Measurements from ENCODE around the gene USP34.

The USP34 gene

GRCh38 chr2:61263830-61264229, 207.1 kb downstream of the USP34 start:
- no peak overlapping the region for H3K4me3 ChIP-seq (ENCODE audit: low read depth in 1 of 2, low read length in 2 of 2)
- no peaks in the 10 kb centered on the region for H3K27me3 ChIP-seq (ENCODE audit: low read depth, low read length)
- H3K36me3 ChIP-seq (ENCODE audit: control insufficient read depth in 1 of 2, insufficient read depth in 2 of 2, low read length in 2 of 2) = peaks cover 11% of the 10 kb centered on the region in 2 donors
- no peak overlapping the region for H3K27ac ChIP-seq (ENCODE audit: low read length)
- no peaks in the 10 kb centered on the region for H3K4me1 ChIP-seq (ENCODE audit: control insufficient read depth in 1 of 2, insufficient read depth in 2 of 2, low read length in 2 of 2)
- H3K9me3 ChIP-seq (ENCODE audit: control insufficient read depth in 1 of 2, low read length in 2 of 2) = no peaks in the 10 kb centered on the region

GRCh38 chr2:61262699-61263098, 208.2 kb downstream of the USP34 start:
- no peak overlapping the region for H3K4me3 ChIP-seq (ENCODE audit: low read depth in 1 of 2, low read length in 2 of 2)
- no peaks in the 10 kb centered on the region for H3K9me3 ChIP-seq (ENCODE audit: control insufficient read depth in 1 of 2, low read length in 2 of 2)
- no peaks in the 10 kb centered on the region for H3K27me3 ChIP-seq (ENCODE audit: low read depth, low read length)
- peaks cover 14 to 16% of the 10 kb centered on the region in 2 donors for H3K36me3 ChIP-seq (ENCODE audit: control insufficient read depth in 1 of 2, insufficient read depth in 2 of 2, low read length in 2 of 2)
- H3K27ac ChIP-seq (ENCODE audit: low read length) = no peak overlapping the region
- H3K4me1 ChIP-seq (ENCODE audit: control insufficient read depth in 1 of 2, insufficient read depth in 2 of 2, low read length in 2 of 2) = no peaks in the 10 kb centered on the region

GRCh38 chr2:61257446-61257845, 213.4 kb downstream of the USP34 start:
- Histone ChIP-seq H3K4me3 (ENCODE audit: low read depth in 1 of 2, low read length in 2 of 2) (no peak overlapping the region), H3K27ac (ENCODE audit: low read length) (no peak overlapping the region), H3K9me3 (ENCODE audit: control insufficient read depth in 1 of 2, low read length in 2 of 2) (no peaks in the 10 kb centered on the region), H3K4me1 (ENCODE audit: control insufficient read depth in 1 of 2, insufficient read depth in 2 of 2, low read length in 2 of 2) (no peaks in the 10 kb centered on the region), H3K36me3 (ENCODE audit: control insufficient read depth in 1 of 2, insufficient read depth in 2 of 2, low read length in 2 of 2) (peaks cover 28 to 39% of the 10 kb centered on the region in 2 donors), H3K27me3 (ENCODE audit: low read depth, low read length) (no peaks in the 10 kb centered on the region)

- H3K9me3 ChIP-seq (ENCODE audit: control insufficient read depth in 1 of 2, low read length in 2 of 2) = no peaks in the 10 kb centered on the region
- no peak overlapping the region for H3K27ac ChIP-seq (ENCODE audit: low read length)
- H3K4me1 ChIP-seq (ENCODE audit: control insufficient read depth in 1 of 2, insufficient read depth in 2 of 2, low read length in 2 of 2) = no peaks in the 10 kb centered on the region
- H3K27me3 ChIP-seq (ENCODE audit: low read depth, low read length) = no peaks in the 10 kb centered on the region
- H3K4me3 ChIP-seq (ENCODE audit: low read depth in 1 of 2, low read length in 2 of 2) = no peak overlapping the region
- peaks cover 28 to 44% of the 10 kb centered on the region in 2 donors for H3K36me3 ChIP-seq (ENCODE audit: control insufficient read depth in 1 of 2, insufficient read depth in 2 of 2, low read length in 2 of 2)
These were observed 215.1 kb downstream of the USP34 start for GRCh38 chr2:61255580-61256437.

- Histone ChIP-seq H3K36me3 (ENCODE audit: control insufficient read depth in 1 of 2, insufficient read depth in 2 of 2, low read length in 2 of 2) (peaks cover 25 to 44% of the 10 kb centered on the region in 2 donors), H3K4me1 (ENCODE audit: control insufficient read depth in 1 of 2, insufficient read depth in 2 of 2, low read length in 2 of 2) (no peaks in the 10 kb centered on the region), H3K9me3 (ENCODE audit: control insufficient read depth in 1 of 2, low read length in 2 of 2) (no peaks in the 10 kb centered on the region), H3K4me3 (ENCODE audit: low read depth in 1 of 2, low read length in 2 of 2) (no peak overlapping the region), H3K27ac (ENCODE audit: low read length) (no peak overlapping the region), H3K27me3 (ENCODE audit: low read depth, low read length) (no peaks in the 10 kb centered on the region)
These were observed 216.4 kb downstream of the USP34 start for GRCh38 chr2:61254536-61254935.

- no peak overlapping the region for H3K27ac ChIP-seq (ENCODE audit: low read length)
- H3K36me3 ChIP-seq (ENCODE audit: control insufficient read depth in 1 of 2, insufficient read depth in 2 of 2, low read length in 2 of 2) = peaks cover 19 to 44% of the 10 kb centered on the region in 2 donors
- H3K27me3 ChIP-seq (ENCODE audit: low read depth, low read length) = no peaks in the 10 kb centered on the region
- no peaks in the 10 kb centered on the region for H3K4me1 ChIP-seq (ENCODE audit: control insufficient read depth in 1 of 2, insufficient read depth in 2 of 2, low read length in 2 of 2)
- no peaks in the 10 kb centered on the region for H3K9me3 ChIP-seq (ENCODE audit: control insufficient read depth in 1 of 2, low read length in 2 of 2)
- no peak overlapping the region for H3K4me3 ChIP-seq (ENCODE audit: low read depth in 1 of 2, low read length in 2 of 2)
These were observed 217.8 kb downstream of the USP34 start for GRCh38 chr2:61253136-61253535.

GRCh38 chr2:61252031-61252430, 218.9 kb downstream of the USP34 start:
- Histone ChIP-seq H3K4me3 (ENCODE audit: low read depth in 1 of 2, low read length in 2 of 2) (no peak overlapping the region), H3K36me3 (ENCODE audit: control insufficient read depth in 1 of 2, insufficient read depth in 2 of 2, low read length in 2 of 2) (peaks cover 12 to 43% of the 10 kb centered on the region in 2 donors), H3K9me3 (ENCODE audit: control insufficient read depth in 1 of 2, low read length in 2 of 2) (no peaks in the 10 kb centered on the region), H3K27ac (ENCODE audit: low read length) (no peak overlapping the region), H3K27me3 (ENCODE audit: low read depth, low read length) (no peaks in the 10 kb centered on the region), H3K4me1 (ENCODE audit: control insufficient read depth in 1 of 2, insufficient read depth in 2 of 2, low read length in 2 of 2) (no peaks in the 10 kb centered on the region)

- Histone ChIP-seq H3K27ac (ENCODE audit: low read length) (no peak overlapping the region), H3K27me3 (ENCODE audit: low read depth, low read length) (no peaks in the 10 kb centered on the region), H3K9me3 (ENCODE audit: control insufficient read depth in 1 of 2, low read length in 2 of 2) (no peaks in the 10 kb centered on the region), H3K4me1 (ENCODE audit: control insufficient read depth in 1 of 2, insufficient read depth in 2 of 2, low read length in 2 of 2) (no peaks in the 10 kb centered on the region), H3K4me3 (ENCODE audit: low read depth in 1 of 2, low read length in 2 of 2) (no peak overlapping the region), H3K36me3 (ENCODE audit: control insufficient read depth in 1 of 2, insufficient read depth in 2 of 2, low read length in 2 of 2) (peaks cover 7 to 40% of the 10 kb centered on the region in 2 donors)
These were observed 221.3 kb downstream of the USP34 start for GRCh38 chr2:61249521-61250071.

- Histone ChIP-seq H3K36me3 (ENCODE audit: control insufficient read depth in 1 of 2, insufficient read depth in 2 of 2, low read length in 2 of 2) (peaks cover 18 to 34% of the 10 kb centered on the region in 2 donors), H3K4me1 (ENCODE audit: control insufficient read depth in 1 of 2, insufficient read depth in 2 of 2, low read length in 2 of 2) (no peaks in the 10 kb centered on the region), H3K9me3 (ENCODE audit: control insufficient read depth in 1 of 2, low read length in 2 of 2) (no peaks in the 10 kb centered on the region), H3K27ac (ENCODE audit: low read length) (no peak overlapping the region), H3K4me3 (ENCODE audit: low read depth in 1 of 2, low read length in 2 of 2) (no peak overlapping the region), H3K27me3 (ENCODE audit: low read depth, low read length) (no peaks in the 10 kb centered on the region)
These were observed 223.6 kb downstream of the USP34 start for GRCh38 chr2:61247204-61247812.

- Histone ChIP-seq H3K36me3 (ENCODE audit: control insufficient read depth in 1 of 2, insufficient read depth in 2 of 2, low read length in 2 of 2) (peaks cover 22 to 47% of the 10 kb centered on the region in 2 donors), H3K4me3 (ENCODE audit: low read depth in 1 of 2, low read length in 2 of 2) (no peak overlapping the region), H3K9me3 (ENCODE audit: control insufficient read depth in 1 of 2, low read length in 2 of 2) (no peaks in the 10 kb centered on the region), H3K27ac (ENCODE audit: low read length) (no peak overlapping the region), H3K4me1 (ENCODE audit: control insufficient read depth in 1 of 2, insufficient read depth in 2 of 2, low read length in 2 of 2) (no peaks in the 10 kb centered on the region), H3K27me3 (ENCODE audit: low read depth, low read length) (no peaks in the 10 kb centered on the region)
These were observed 226.2 kb downstream of the USP34 start for GRCh38 chr2:61244694-61245093.

GRCh38 chr2:61241266-61241665, 229.6 kb downstream of the USP34 start:
- Histone ChIP-seq H3K9me3 (ENCODE audit: control insufficient read depth in 1 of 2, low read length in 2 of 2) (no peaks in the 10 kb centered on the region), H3K4me3 (ENCODE audit: low read depth in 1 of 2, low read length in 2 of 2) (no peak overlapping the region), H3K27ac (ENCODE audit: low read length) (no peak overlapping the region), H3K27me3 (ENCODE audit: low read depth, low read length) (no peaks in the 10 kb centered on the region), H3K36me3 (ENCODE audit: control insufficient read depth in 1 of 2, insufficient read depth in 2 of 2, low read length in 2 of 2) (peaks cover 17 to 34% of the 10 kb centered on the region in 2 donors), H3K4me1 (ENCODE audit: control insufficient read depth in 1 of 2, insufficient read depth in 2 of 2, low read length in 2 of 2) (no peaks in the 10 kb centered on the region)
